Stimulated activated naive CD8-positive, alpha-beta T cell treated with anti-CD3 and anti-CD28 coated beads, Interleukin-15, Interleukin-2, amounts not matched to agents 100 U/mL and 50 U/mL, for 24 hours (primary cell): ENCODE measurements around the gene MC3R.

ENCODE experiments used
- ATAC-seq: fragments of 150-1000 bp; cut with Tn5 transposase; one replicate; pipeline ENCODE4 v1.10.0; 2021
- DNase-seq: peaks from one replicate; pipeline ENCODE4 v3.0.0; 2021

The MC3R gene

DNA sequence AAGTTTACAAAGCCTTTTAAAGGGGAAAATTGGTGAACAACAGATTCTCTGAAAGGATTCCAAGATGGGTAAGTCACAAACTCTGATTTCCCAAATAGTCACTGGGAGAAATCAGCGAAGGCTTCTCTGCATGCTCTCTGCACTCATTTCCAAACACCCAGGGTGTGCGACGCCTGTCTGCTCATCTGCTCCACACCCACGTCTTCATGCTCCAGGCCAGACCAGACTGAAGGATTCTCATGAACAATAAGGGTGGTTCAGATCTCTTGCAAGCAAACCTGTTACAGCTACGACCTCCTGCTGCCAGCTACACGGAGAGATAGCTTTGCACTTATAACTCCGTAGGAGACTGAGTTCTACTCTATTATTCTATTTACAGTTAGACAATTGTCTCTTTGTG lies 1.4 kb downstream of the MC3R start:
- no peak for ATAC-seq

GRCh38 chr20:56257604-56258003 lies 9.1 kb downstream of the MC3R start:
- ATAC-seq (no peak), DNase-seq (no peak)

More for the DNA sequence above, 1.4 kb downstream of the MC3R start:
- no peak for DNase-seq

DNA sequence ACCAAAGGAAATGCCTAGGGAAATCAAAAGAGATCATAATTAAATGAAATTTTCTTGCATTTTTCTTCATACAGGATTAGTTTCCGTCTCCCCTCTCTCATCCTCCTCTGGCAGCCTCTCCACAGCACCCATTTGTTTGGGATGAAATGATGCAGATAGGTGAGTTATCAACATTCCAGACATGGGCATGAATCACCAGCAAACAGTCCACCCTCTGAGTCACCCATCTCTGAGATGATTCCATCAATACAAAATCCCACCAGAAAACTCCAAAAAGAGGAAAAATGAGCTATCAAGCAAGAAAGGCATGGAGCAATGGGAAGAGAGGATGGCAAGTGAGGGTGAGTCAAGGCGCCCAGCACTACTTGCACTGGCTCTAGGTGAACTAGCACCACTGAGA lies 11.4 kb downstream of the MC3R start:
- no peak for DNase-seq
- no peak for ATAC-seq

DNA sequence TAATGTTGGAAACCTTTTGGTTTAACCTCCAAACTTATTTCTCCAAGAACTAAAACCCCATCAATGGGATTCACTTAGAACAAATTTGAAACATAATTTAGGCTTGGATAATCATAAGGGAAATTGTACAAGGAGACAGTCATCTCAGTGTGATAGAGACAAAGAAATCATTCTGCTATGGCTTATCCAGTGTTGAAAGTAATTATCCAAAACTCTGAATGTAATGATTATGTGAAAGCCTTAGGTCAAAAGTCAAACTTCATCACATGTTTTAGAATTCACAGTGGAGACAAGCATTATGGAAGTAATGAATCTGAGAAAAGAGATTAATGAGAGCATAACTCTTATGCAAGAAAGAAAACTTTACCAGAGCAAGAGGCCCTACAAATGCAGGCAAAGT lies 20.0 kb downstream of the MC3R start:
- DNase-seq = no peak
- no peak for ATAC-seq

DNA sequence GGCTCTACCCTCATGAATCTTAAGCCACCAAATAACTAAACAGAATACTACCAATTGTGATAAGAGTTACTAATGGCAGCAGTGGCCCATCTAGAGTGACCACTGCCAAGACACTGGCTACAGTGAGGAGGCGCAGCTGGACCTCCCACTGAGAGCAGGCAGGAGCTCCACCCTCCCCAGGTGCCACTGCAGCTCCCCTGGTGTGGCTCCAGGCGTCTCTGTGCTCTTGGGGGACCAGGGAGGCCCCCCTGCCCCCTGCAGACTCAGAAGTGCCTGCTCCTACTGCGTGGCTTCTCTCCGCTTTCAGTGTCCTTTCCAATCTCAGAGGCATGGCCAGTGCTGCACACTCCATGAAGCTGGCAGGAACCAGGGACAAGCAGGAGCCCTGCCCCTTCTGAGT lies 23.4 kb downstream of the MC3R start:
- DNase-seq = no peak
- ATAC-seq = no peak

GRCh38 chr20:56273491-56273890 lies 25.0 kb downstream of the MC3R start:
- ATAC-seq (no peak), DNase-seq (no peak)

DNA sequence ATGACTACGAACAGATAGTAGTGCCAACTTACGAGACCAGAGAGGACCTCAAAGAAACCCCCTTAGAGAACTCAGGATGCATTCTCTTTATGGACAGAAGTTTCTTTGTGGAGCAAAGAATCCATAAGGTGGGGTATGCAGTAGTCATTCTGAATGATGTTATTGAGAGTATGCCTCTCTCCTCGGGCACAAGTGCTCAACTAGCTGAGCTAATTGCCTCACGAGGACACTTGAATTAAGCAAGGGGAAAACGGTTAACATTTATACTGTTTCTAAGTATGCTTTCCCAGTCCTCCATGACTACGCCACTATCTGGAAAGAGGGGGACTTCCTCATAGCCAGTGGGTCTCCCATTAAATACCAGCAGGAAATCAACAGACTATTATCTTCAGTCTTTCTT lies 25.6 kb downstream of the MC3R start:
- ATAC-seq (no peak), DNase-seq (no peak)

GRCh38 chr20:56278196-56278595 lies 29.7 kb downstream of the MC3R start:
- DNase-seq (no peak), ATAC-seq (no peak)

DNA sequence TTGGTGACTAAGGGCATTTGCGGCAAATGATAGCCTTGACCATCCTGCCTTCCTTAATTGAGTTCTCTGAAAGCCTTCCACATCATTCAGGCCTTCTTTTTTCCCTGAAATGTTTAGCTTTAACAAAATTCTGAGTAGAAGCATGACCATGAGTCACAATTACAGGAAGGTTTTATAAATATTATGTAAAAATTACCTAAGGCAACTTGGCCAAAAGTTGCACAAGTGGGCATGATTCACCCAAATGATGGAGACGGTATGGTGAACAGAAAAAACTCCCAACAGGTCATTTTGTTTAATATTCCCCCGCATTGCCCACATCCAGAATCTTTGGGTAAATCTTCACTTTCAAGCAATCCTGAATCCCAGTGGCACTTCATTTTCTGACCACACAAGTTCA lies 37.0 kb downstream of the MC3R start:
- DNase-seq = no peak
- no peak for ATAC-seq

GRCh38 chr20:56289652-56290051 lies 41.1 kb downstream of the MC3R start:
- no peak for DNase-seq
- no peak for ATAC-seq

GRCh38 chr20:56299362-56299761 lies 50.8 kb downstream of the MC3R start:
- ATAC-seq (no peak), DNase-seq (no peak)
